GM12892 (cell line): ENCODE data around the gene C2CD4C.
"Not testable (repeated sequence)": the region's sequence is repeated elsewhere in the genome, so short reads cannot be mapped to it uniquely, and the experiment has no call there.

Source experiments
- DNase-seq: peaks from one replicate; pipeline ENCODE4 v3.0.0; 2011; ENCODE audit not compliant: insufficient read length
- FAIRE-seq: peaks from 2 replicates; lab custom pipeline; 2011; peaks lifted over from hg19 to GRCh38; lab: Jason Lieb, UNC
- POLR2A ChIP-seq: IDR thresholded peaks from 2 replicates; pipeline ENCODE4 v1.6.1; 2011; ENCODE audit warnings: low read depth, low read length, control low read depth
- POLR2AphosphoS5 ChIP-seq: IDR thresholded peaks from 2 replicates; pipeline ENCODE4 v1.6.1; 2011; ENCODE audit warnings: low read depth, low read length, control low read depth
- TAF1 ChIP-seq: IDR thresholded peaks from 2 replicates; pipeline ENCODE4 v1.6.1; 2011; ENCODE audit warnings: low read depth, mild to moderate bottlenecking, control low read depth, low read length, borderline replicate concordance

The C2CD4C gene

GRCh38 chr19:370641-371330 is 38.2 kb downstream of the C2CD4C start:
- DNase-seq (no peak), FAIRE-seq (no peak)
- TF ChIP-seq POLR2AphosphoS5 (no peak), POLR2A (no peak), TAF1 (no peak)

GRCh38 chr19:369876-370275 is 39.1 kb downstream of the C2CD4C start:
- FAIRE-seq (no peak), DNase-seq (no peak)
- TF ChIP-seq POLR2A (no peak), TAF1 (no peak), POLR2AphosphoS5 (no peak)

- TF ChIP-seq POLR2A (no peak), POLR2AphosphoS5 (no peak), TAF1 (no peak)
- no peak for FAIRE-seq
Measured at GRCh38 chr19:369256-369655, 39.7 kb downstream of the C2CD4C start.

GRCh38 chr19:368630-369024 is 40.3 kb downstream of the C2CD4C start:
- no peak for DNase-seq
- FAIRE-seq: no peak
- TF ChIP-seq TAF1: no peak
- no peak for TF ChIP-seq POLR2AphosphoS5
- TF ChIP-seq POLR2A: no peak

More at GRCh38 chr19:369256-369655, 39.7 kb downstream of the C2CD4C start:
- no peak for DNase-seq

GRCh38 chr19:367963-368629 is 40.9 kb downstream of the C2CD4C start:
- no peak for FAIRE-seq
- DNase-seq: no peak
- TF ChIP-seq TAF1 (no peak), POLR2A (no peak), POLR2AphosphoS5 (no peak)

- FAIRE-seq (no peak), DNase-seq (no peak)
- TF ChIP-seq TAF1: no peak
- no peak for TF ChIP-seq POLR2AphosphoS5
- TF ChIP-seq POLR2A: no peak
Measured at GRCh38 chr19:367561-367960, 41.4 kb downstream of the C2CD4C start.

GRCh38 chr19:366951-367350 is 42.0 kb downstream of the C2CD4C start:
- DNase-seq: no peak
- no peak for FAIRE-seq
- no peak for TF ChIP-seq POLR2AphosphoS5
- TF ChIP-seq TAF1: no peak
- TF ChIP-seq POLR2A: no peak

- DNase-seq (no peak), FAIRE-seq (no peak)
- TF ChIP-seq TAF1 (no peak), POLR2A (no peak), POLR2AphosphoS5 (no peak)
Measured at GRCh38 chr19:366205-366783, 42.7 kb downstream of the C2CD4C start.

- FAIRE-seq (no peak), DNase-seq (no peak)
- TF ChIP-seq POLR2AphosphoS5 (no peak), TAF1 (no peak), POLR2A (no peak)
Measured at GRCh38 chr19:364496-365287, 44.3 kb downstream of the C2CD4C start.

GRCh38 chr19:362683-363082 is 46.3 kb downstream of the C2CD4C start:
- TF ChIP-seq POLR2AphosphoS5 (no peak), TAF1 (no peak), POLR2A (no peak)
- DNase-seq (no peak), FAIRE-seq (no peak)

- DNase-seq (no peak), FAIRE-seq (no peak)
- TF ChIP-seq POLR2AphosphoS5 (no peak), POLR2A (no peak), TAF1 (no peak)
Measured at GRCh38 chr19:362154-362553, 46.8 kb downstream of the C2CD4C start.

- TF ChIP-seq POLR2AphosphoS5: no peak
- no peak for TF ChIP-seq TAF1
- no peak for TF ChIP-seq POLR2A
- FAIRE-seq: no peak
Measured at GRCh38 chr19:359653-359925, 49.4 kb downstream of the C2CD4C start.

GRCh38 chr19:355536-355935 is 53.4 kb downstream of the C2CD4C start:
- FAIRE-seq, DNase-seq: not testable (repeated sequence)

More at GRCh38 chr19:359653-359925, 49.4 kb downstream of the C2CD4C start:
- no peak for DNase-seq
